Jurkat, Clone E6-1 (cell line): ENCODE measurements around the gene TPRN.

Source experiments
- DNase-seq: peaks from one replicate; pipeline ENCODE4 v3.0.0-alpha.2; 2011; ENCODE audit warnings: low read depth, low spot score
- H3K4me3 ChIP-seq: 2 replicates; pipeline ENCODE4 v1.5.1; 2011; ENCODE audit warnings: mild to moderate bottlenecking, low read length, control low read depth, moderate library complexity

TPRN gene

GRCh38 chr9:137227853-137228505 is 27.4 kb upstream of the TPRN start:
- no peak overlapping the region for H3K4me3 ChIP-seq
- no peak for DNase-seq

DNA sequence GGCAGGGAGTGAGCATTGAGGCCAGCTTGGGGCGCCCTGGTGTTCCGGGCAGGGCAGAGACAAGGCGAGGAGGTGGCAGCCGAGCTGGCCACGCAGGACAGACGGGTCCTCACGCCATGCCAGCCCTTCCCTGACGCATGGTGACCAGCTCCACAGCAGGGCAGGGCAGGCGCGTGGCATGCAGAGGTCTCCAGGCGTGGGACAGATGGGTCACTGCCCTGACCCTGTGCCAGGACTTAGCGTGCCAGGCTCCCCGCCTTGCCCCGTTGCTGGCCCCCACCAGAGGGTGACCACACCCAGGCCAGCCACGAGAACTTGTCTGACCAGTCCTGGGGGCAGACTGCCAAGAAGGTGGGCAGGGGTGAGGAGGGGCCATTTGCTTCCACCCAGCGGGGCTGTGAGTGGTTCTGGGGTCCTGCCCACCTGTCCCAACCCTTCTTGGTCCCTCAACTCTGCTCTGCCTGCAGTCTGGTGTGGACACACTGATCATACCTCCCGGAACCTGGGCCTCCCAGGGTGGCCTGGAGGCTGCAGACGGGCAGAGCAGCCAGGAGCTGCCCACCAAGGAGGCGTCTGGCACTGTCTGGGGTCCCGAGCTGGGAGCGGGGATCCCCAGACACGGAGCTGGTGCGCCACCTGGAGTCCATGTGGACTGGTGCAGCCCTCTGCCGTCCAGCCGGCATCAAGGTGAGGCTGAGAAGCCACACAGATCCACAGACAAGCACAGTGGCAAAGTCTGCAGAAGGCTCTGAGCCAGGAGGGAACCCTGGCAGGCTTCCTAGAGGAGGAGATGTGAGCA is 26.7 kb upstream of the TPRN start, which contains the start of gene RNF224:
TSS of gene RNF224 (plus strand) at position 449 of the 799 bp plus-strand sequence. CDS start 834 bp downstream, outside the sequence.
- H3K4me3 ChIP-seq, result no peak within 1 kb of the TSS
- DNase-seq, result peak; percentile 62

DNA sequence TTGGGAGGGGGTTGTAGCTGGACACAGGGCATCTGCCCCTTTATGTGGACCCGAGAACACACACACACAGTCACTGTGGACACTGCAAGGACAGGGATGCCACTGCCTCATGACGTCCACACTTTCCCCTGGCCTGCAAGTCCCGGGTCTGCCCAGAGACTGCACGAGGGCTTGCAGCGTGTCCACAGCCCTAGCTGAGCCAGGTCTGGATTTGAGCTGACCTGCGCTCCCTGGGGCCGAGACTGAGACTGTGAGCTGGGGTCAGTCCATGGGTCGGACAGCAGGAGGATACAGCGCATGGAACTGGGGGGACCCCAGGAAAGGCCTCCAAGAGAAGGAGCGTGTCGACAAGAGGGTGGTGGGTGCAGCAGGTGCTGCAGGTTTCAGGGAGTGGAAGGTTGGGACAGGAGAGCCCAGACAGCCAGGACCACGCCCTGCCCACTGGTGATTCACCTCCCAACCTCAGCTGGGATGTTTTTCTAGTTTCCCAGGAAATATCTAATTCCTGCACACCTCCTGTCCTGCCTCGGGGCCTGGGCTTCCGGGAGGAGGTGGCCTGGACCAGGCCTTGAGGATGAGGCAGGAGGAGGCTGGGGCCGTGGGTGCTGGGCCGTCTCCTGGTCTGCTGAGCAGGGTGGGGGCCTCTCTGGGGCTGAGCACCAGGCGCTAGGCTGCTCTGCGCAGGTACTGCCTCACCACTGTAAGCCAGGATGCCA is 26.0 kb upstream of the TPRN start:
- no peak overlapping the region for H3K4me3 ChIP-seq
- DNase-seq, result no peak

DNA sequence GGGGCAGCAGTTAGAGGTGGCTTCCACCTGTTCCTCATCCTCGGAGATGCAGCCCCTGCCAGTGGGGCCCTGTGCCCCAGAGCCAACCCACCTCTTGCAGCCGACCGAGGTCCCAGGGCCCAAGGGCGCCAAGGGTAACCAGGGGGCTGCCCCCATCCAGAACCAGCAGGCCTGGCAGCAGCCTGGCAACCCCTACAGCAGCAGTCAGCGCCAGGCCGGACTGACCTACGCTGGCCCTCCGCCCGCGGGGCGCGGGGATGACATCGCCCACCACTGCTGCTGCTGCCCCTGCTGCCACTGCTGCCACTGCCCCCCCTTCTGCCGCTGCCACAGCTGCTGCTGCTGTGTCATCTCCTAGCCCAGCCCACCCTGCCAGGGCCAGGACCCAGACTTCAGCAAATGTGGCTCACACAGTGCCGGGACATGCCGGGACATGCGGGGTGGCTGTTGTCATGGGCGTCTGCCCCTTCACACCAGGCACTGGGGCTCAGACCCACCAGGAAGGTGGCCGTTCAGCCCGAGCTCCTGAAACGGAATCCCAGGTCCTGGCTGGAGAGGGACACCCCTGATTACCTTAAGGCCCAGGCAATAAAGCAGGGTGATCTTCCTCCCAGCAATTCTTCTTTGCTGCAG is 25.3 kb upstream of the TPRN start:
- DNase-seq, result no peak
- H3K4me3 ChIP-seq, result no peak overlapping the region

- no peak for DNase-seq
- peak within 1 kb of the TSS; percentile 81 for H3K4me3 ChIP-seq
Observed at GRCh38 chr9:137224830-137225694, 24.5 kb upstream of the TPRN start, which contains the start of gene CYSRT1. TSS of gene CYSRT1 (plus strand) at chr9:137225174. CDS start at chr9:137225622, 448 bp downstream.

DNA sequence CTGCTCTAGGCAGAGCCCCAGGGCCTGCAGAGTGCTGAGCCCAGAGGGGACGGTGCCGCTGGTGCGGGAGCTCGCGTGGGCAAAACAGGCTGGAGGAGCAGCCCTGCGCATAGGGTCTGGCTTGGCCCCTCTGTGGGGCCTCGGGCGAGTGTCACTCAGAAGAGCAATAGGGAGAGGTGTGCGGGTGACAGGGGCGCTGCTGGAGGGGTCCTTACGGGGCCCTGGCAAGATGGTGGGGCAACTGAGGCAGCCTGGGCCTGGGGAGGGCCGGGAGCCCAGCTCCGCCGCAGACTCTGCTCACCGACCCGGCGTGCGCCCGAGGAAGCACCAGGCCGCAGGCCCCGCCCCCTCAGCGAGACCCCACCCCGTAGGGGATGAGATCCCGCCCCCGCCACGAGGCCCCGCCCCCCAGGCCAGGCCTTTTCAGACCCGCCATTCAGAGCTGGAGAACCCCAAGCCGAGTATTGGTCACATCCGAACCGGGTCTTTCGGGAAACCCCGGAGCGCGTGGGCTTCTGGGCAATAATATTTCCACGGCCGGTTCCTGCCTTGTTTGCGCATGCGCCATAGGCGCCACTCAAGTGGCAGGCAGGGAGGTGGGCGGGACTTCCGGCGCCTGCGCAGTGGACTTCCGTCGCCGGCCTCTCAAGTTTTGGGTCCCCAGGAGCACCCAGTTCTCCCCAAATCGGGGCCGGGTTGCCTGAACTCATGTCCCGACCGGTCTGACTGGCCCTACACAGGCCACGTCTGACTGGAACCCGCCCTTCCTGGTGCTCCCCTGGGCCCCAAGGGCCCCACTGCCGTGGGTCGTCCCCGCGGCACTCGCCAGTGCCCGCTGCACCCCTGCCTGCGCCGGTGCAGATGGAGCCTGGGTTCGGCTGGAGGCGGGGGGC is 22.8 kb upstream of the TPRN start:
- DNase-seq, result peak; percentile 97
- H3K4me3 ChIP-seq, result peak overlapping the region; percentile 81

DNA sequence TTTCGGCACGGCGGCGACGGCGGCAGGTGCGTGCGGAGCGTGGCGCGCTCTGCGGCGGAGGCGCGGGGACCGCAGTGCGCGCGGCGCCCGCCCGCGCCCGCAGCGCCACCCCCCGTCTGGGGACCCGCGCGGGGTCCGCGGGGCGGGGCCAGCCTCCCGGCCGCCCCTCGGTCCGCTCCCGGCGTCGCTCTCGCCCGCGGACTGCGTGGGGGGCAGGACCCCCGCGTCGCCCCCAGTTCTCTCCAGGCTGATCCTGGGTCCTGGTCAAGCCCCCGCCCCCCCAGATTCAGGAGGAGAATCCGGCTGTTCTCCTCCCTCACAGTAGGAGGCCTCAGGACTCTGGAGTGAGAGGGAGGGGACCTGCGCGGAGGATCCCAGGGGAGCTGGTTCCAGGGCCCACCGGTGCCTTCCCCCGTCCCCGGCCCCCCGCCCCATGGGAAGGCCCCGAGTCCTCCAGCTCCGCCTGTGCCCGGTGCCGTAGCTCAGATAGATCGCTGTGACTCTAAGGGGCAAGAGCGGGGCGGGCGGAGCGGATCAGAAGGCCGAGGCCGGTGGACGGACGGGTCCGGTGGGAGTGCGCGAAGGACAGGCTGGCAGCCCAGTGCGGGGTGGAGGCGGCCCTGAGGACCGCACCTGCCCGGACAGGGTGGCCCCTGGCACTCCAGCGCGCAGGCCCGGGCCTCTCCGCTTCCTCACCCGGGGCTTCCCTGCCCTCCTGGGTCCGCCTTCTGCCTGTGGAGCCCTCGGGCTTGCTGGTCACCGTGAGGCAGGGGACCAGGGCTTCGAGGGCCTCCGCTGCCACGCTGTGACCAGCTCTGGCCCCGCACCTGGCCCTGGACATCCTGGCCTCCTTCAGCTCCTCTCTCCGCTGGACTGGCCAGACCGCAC is 21.9 kb upstream of the TPRN start, which contains the start of gene RNF208:
TSS of gene RNF208 (minus strand) at position 51 of the 888 bp plus-strand sequence. CDS start 1,028 bp downstream, outside the sequence.
- H3K4me3 ChIP-seq, result peak within 1 kb of the TSS; percentile 81
- no peak for DNase-seq

- no peak for DNase-seq
- H3K4me3 ChIP-seq, result peak overlapping the region; percentile 40
Observed at GRCh38 chr9:137221506-137222111, 21.1 kb upstream of the TPRN start.

DNA sequence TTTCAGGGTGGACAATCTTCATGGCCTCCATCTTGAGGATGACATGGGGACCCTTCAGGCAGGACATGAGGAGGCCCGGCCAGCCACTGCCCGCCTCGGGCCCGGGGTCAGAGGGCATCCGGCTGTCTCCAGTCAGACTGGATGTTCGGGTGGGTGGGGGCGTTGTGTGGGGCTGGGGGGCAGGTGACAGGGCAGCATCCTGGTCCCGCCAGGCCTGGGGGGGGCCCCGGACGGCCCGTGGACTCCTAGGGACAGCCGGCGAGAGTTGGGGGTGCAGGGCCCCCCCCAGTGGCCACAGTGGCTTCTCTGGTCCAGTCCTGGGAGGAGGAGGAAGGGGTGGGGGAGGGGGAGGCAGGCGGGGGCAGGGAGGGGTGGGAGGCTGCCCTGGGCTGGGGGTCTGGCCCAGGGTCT is 20.6 kb upstream of the TPRN start:
- H3K4me3 ChIP-seq, result no peak overlapping the region; the same call in 1 of the 2 replicates
- no peak for DNase-seq

- no peak overlapping the region for H3K4me3 ChIP-seq
- DNase-seq, result no peak
Observed at GRCh38 chr9:137220317-137221094, 20.0 kb upstream of the TPRN start.

DNA sequence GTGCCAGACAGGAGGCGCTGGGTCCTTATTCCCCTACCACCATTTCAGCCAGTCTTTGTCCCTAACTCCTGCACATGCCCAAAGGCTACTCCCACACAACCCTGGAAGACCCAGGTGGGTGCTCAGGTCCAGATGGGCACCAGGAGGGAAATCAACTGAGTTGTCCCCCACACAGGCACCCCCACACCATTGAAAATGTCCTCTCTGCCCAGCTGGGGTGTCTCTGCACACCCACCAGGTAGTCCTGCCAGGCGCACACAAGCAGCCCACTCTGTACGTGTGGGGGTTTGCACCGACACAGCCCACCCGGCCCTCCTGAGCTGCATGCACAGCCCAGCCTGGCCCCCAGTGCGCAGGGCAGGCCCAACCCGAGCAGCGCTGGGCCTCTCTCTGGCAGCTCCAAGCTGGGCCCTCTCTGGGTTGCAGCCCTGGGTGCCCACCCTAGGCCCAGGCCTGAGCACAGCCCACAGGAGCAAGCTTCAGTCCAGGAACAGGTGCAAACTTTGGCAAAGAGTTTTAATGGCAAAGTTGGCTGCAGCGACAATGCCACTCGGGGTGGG is 19.3 kb upstream of the TPRN start:
- H3K4me3 ChIP-seq, result no peak overlapping the region

GRCh38 chr9:137218754-137219271 is 18.3 kb upstream of the TPRN start:
- no peak for DNase-seq
- no peak overlapping the region for H3K4me3 ChIP-seq

More for the DNA sequence above, 19.3 kb upstream of the TPRN start:
- no peak for DNase-seq

GRCh38 chr9:137218212-137218753 is 17.7 kb upstream of the TPRN start:
- no peak overlapping the region for H3K4me3 ChIP-seq
- no peak for DNase-seq
